LNCaP clone FGC (cell line): Measurements from ENCODE around the gene FCER1G.
A peak's percentile ranks its signal among the peaks of the same experiment; 100 is the strongest.

ENCODE experiments used
- DNase-seq: peaks from one replicate; pipeline ENCODE4 v3.0.0-alpha.2; 2011; ENCODE audit warnings: low read depth
- H3K4me3 ChIP-seq: 2 replicates; pipeline ENCODE4 v1.5.1; 2011; ENCODE audit warnings: mild to moderate bottlenecking, low read depth, low read length, control low read depth
- CTCF ChIP-seq: IDR thresholded peaks from 2 replicates; pipeline ENCODE4 v1.5.1; 2012; ENCODE audit warnings: mild to moderate bottlenecking; ENCODE audit not compliant: control insufficient read depth, insufficient read depth; ENCODE audit errors: extremely low read depth

Gene FCER1G

GRCh38 chr1:161172349-161172748 is 42.7 kb upstream of the FCER1G start:
- TF ChIP-seq CTCF = no peak
- DNase-seq = peak; percentile 52

GRCh38 chr1:161172776-161173376 is 42.2 kb upstream of the FCER1G start:
- TF ChIP-seq CTCF = no peak
- no peak for DNase-seq
- H3K4me3 ChIP-seq = no peak overlapping the region

More at GRCh38 chr1:161172349-161172748, 42.7 kb upstream of the FCER1G start:
- no peak overlapping the region for H3K4me3 ChIP-seq

- H3K4me3 ChIP-seq = no peak overlapping the region
- no peak for DNase-seq
- TF ChIP-seq CTCF = no peak
Measured at GRCh38 chr1:161173711-161174110, 41.4 kb upstream of the FCER1G start.

- no peak overlapping the region for H3K4me3 ChIP-seq
- no peak for TF ChIP-seq CTCF
- no peak for DNase-seq
Measured at GRCh38 chr1:161174911-161175310, 40.2 kb upstream of the FCER1G start.

GRCh38 chr1:161175771-161176453 is 39.2 kb upstream of the FCER1G start:
- no peak for TF ChIP-seq CTCF
- H3K4me3 ChIP-seq = peak overlapping the region; percentile 92
- no peak for DNase-seq

GRCh38 chr1:161176468-161177111 is 38.5 kb upstream of the FCER1G start:
- H3K4me3 ChIP-seq = peak overlapping the region; percentile 92
- DNase-seq = no peak
- no peak for TF ChIP-seq CTCF
